Prostate gland (tissue), 2 donors: ENCODE data around the gene TCF7L1.

Experiments used
- POLR2A ChIP-seq: fragments of 450-650 bp; IDR thresholded peaks from one replicate; pipeline ENCODE4 v1.6.1; 2016; ENCODE audit warnings: antibody characterized with exemption, mild to moderate bottlenecking
- POLR2AphosphoS5 ChIP-seq: sonication (generic); formaldehyde crosslinking; IDR thresholded peaks from one replicate; pipeline ENCODE4 v1.6.1; 2017; ENCODE audit warnings: antibody characterized with exemption
- TF ChIP-seq, protein P1 (sequence below), 4 experiments: fragments of 200-600 bp in 2 of 4; fragments of 450-650 bp in 2 of 4; sonication (generic) in 2 of 4; IDR thresholded peaks; 1 replicate in 3 of 4; 2 replicates in 1 of 4; pipeline ENCODE4 v1.5.1; 2016 to 2019; ENCODE audit warnings: antibody characterized with exemption in 4 of 4, mild to moderate bottlenecking in 2 of 4, moderate library complexity in 2 of 4

DNA sequence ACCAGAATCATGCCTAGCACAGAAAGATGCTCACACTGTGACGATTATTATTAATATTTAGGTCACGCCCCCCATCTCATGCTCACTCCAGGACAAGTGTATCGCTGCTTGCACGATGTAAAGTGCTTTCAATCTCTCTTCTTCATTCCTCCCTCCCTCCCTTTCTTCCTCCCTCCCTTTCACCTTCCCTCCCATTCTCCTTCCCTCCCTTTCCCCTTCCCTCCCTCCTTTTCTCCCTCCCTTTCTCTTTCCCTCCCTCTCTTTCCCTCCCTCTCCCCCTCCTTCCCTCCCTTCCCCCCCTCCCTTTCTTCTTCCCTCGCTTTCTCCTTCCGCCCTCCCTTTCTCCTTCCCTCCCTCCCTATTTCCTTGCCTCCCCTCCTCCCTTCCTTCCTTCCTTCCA is 175.0 kb downstream of the TCF7L1 start:
- TF ChIP-seq, protein P1, sequence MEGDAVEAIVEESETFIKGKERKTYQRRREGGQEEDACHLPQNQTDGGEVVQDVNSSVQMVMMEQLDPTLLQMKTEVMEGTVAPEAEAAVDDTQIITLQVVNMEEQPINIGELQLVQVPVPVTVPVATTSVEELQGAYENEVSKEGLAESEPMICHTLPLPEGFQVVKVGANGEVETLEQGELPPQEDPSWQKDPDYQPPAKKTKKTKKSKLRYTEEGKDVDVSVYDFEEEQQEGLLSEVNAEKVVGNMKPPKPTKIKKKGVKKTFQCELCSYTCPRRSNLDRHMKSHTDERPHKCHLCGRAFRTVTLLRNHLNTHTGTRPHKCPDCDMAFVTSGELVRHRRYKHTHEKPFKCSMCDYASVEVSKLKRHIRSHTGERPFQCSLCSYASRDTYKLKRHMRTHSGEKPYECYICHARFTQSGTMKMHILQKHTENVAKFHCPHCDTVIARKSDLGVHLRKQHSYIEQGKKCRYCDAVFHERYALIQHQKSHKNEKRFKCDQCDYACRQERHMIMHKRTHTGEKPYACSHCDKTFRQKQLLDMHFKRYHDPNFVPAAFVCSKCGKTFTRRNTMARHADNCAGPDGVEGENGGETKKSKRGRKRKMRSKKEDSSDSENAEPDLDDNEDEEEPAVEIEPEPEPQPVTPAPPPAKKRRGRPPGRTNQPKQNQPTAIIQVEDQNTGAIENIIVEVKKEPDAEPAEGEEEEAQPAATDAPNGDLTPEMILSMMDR (IDR thresholded peaks at IDR 0.05): no peak
- TF ChIP-seq POLR2A (no peak), POLR2AphosphoS5 (no peak)
